ENCODE results near the gene RGSL1.

The RGSL1 gene

DNA sequence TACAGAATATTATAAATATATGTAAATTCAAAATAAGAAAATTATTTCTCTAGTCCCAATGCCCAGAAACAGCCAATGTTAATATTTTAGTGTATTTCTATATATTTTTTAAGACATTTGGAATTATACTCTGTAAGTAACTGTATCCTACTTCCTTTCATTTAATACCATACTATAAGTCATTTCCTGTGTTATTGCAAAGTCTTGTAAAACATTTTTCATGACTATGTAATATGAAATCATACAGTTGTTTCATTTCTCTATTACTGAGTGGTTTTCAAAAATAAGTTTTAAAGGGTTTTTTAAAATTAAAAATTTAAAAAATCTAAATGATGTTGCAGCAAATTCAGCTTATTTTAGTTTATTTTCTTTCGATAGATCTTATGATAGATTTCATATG lies 137.1 kb downstream of the RGSL1 start:
- FAIRE-seq (no peak), DNase-seq (ENCODE audit: insufficient read length, low spot score) (no peak)

DNA sequence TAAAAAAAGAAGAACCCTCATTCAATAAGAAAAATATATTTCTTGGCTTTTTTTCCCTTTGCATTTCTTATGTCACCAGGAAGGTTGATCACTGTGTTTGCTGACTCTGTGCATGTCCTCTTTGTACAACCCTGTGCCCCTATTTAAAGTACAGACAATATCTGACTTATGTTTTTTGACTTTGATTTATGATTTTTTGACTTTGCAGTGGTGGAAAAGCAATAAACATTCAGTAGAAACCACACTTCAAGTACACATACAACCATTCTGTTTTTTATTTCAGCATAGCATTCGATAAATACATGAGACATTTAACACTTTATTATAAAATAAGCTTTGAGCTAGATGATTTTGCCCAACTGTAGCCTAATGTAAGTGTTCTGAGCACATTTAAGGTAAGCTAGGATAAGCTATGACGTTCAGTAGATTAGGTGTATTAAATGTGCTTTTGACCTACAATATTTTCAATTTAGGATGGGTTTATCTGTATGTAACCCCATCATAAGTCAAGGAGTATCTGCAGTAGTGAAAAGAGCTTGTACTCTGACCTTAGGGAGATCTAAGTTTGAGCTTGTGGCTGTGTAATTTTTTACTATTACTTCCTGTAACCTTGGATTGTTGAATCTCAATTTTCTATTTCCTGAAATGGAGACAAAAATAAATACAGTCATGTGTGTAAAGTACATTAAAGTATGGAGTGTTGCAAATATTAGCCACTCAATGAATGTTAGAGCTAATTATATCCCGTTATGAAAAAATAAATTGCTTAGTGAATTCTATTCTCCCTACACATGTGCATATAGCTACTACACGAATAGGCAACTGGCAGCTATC lies 137.9 kb downstream of the RGSL1 start:
- peak; percentile 37 for FAIRE-seq
- DNase-seq (ENCODE audit: insufficient read length, low spot score) = no peak

DNA sequence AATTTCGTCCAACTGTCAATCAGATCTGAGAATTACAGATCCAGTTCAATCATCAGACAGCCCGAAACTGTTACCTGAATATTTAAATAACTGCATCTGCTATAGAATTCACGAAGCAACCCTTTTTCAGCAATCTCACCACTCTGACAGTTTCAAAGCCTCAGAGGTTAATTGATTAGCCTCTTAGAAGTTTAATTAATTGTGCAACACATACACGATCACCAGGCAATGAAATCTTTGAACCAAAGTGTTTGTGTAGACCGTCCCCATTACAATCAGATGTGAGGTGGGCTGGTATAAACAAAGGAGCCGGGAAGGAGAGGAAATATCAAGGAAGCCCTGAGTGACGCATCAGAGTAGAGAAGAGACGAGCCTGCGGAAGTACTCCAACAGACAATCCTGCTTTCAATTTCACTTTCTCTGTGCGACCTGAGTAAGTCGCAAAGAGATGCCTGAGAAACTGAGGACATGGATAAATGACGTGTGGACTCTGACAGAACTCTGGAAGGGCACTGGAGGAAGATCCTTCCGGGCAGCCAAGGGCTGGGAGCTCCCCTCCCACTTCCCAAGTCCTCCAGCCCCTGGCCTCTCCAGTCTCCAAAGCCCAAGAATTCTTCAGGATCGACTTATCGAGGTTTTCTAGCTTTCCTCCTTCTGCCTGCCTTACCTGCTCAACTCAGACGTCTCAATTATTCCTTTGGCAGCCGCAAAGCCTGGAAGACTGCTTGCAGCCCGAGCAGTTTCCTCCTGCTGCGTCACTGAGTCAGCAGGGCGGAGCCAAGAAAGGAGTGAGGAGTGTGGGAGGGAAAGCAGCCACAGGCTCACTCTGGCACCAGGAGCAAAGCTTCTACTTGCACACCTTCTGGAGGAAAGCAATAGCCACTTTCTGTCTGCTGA lies 138.8 kb downstream of the RGSL1 start, which contains the start of gene RNASEL:
TSS of gene RNASEL (minus strand) at position 757 of the 897 bp plus-strand sequence. CDS start 2,450 bp downstream, outside the sequence.
- DNase-seq (ENCODE audit: insufficient read length, low spot score) (peak; percentile 48), FAIRE-seq (peak; percentile 95)

DNA sequence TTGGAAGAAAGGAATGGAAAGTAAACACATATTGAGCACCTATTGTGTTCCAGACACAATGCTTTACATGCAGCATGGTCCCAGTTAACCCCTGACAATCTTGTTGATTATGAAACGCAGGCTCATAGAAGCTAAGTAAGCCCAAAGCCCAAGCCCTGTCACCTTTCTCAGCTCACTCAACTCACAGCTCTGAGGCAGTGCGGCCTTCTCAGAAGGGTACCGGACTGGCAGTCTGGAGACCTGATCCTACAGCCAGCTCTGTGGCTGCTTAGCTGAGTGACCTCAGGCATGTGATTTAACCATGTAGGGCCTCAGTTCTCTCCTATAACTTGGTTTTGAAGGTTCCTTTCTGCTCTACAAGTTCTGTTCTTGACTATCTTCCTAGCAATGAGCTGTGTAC lies 139.6 kb downstream of the RGSL1 start:
- no peak for FAIRE-seq
- no peak for DNase-seq (ENCODE audit: insufficient read length, low spot score)

DNA sequence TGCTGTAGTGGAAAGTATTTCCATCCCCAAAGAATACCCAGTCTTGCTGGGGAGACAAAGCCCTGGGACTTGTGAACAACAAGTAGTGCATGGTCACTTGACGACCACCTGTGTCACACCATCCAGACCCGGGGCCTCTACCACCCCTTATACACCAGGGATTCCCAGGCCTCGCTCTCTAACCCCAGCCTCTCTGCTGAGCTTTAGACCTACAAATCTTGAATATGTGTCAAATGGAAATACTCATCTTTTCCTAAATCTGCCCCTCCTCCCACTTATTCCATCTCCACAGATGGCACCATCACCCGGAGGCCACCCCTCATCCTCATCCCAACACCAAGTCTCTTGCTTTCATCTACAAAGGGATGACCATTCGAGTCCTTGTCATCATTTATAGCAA lies 140.0 kb downstream of the RGSL1 start:
- FAIRE-seq (no peak), DNase-seq (ENCODE audit: insufficient read length, low spot score) (no peak)

DNA sequence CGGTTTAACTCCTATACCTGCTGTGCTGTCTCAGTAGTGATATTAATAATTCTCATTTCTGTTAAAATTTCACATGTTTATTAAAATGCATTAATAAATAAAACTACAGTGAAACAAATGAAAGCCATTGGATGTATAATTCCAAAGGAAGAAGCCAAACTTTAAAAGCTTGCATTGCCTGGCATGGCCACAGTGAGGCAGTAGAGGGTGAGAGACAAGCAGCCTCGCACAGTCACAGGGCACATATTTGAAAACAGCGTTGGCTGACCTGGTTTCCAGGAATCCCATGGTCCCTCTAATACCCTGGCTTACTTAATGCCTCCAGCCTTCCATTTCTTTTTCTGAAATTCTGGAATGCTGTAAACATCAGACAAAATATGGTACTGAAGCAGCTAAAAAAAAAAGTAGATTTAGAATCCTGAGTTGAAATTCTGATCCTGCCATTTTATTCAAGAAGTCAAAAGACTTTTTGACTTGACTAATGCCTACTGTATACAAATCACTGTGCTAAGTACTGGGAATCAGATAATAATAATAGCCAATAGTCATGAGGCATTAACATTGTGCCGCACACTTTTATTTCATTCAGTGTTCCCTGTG lies 145.8 kb downstream of the RGSL1 start:
- FAIRE-seq (peak; percentile 95), DNase-seq (ENCODE audit: insufficient read length, low spot score) (no peak)

DNA sequence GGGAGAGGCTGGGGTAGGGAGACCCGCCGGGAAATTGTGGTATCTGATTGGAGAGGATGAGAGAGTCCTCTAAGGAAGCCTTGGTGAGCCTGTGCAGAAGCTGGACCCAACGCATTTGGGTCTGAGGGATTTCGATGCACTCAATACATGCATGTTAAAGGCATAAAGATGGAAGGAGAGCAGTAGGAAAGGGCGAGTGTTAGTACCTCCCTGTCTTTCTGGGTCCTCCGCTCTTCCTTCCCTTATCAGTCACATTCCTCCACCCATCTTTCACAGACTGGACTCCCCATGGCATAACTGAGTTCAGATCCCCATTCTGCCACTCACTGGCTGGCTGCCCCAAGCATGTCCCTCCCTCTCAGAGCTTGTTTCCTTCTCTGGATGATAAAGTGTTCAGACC lies 147.0 kb downstream of the RGSL1 start:
- DNase-seq (ENCODE audit: insufficient read length, low spot score) (no peak), FAIRE-seq (no peak)

DNA sequence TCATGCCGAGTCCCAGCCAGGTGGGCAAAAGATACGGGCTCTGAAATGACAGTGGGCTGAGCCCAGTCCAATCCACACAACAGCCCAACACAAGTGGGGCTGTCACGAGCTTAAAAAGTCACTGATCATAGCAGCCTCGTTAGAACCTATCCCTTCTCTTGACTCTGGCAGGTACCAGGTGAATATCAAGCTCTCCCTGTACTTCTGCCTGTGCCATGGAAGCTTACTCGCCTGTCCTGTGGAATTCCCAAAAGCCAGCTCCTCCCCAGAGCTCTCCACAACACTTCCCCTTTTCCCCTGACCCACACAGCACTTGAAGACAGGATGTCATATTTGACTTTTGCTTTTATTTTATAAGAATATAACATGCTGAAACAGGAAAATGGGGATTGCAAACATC lies 148.3 kb downstream of the RGSL1 start:
- DNase-seq (ENCODE audit: insufficient read length, low spot score) = no peak
- no peak for FAIRE-seq

DNA sequence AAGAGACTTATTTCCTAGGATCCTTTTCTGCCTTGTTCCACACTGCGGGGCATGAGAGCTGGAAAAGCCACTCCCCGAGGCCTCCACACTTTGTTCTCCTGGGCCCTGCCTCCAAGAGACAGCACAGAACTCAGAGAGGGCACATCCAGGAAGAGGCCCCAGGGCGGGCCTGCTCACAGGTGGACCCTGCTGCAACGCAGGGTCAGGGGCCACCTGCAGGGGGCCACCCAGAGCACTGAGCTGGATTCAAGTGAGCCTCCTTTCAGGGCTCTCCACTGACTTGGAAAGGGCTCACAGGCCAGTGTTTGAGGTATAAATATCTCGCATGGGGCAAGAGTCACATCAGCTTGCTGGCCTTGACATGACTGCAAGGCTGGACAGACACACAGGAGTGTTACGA lies 149.4 kb downstream of the RGSL1 start:
- no peak for DNase-seq (ENCODE audit: insufficient read length, low spot score)
- no peak for FAIRE-seq

DNA sequence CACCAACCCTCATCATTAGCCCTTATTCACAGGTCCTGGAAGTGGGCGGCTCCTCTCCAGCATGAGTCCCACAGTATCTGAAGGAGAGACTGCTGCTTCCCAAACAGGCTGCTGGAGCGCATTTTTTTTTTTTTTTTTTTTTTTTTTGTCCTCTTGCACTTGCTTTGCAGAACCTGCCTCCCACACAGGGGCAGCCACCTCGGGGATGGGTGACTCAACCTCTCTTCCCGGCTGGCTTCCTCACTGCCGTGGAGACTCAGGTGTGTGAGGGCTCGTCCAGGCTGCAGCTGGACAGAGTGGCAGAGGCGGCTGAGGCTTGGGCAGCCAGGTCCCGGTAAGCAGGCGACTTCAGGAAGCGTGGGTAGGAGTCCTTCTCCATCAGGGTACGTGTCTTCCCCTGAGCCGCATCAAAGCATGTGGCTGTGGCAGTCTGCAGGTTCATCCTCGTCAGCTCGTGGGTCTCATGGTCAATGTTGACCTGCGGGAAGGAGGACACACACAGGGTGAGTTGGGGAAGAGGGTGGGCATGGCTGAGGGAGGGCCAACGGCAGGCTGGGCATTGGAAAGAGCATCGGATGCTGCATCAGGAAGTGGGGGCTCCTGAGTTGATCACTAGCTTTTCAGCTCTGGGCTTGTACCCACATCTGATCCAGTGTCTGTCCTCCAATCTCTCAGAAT lies 150.2 kb downstream of the RGSL1 start:
- DNase-seq (ENCODE audit: insufficient read length, low spot score) = no peak
- no peak for FAIRE-seq

DNA sequence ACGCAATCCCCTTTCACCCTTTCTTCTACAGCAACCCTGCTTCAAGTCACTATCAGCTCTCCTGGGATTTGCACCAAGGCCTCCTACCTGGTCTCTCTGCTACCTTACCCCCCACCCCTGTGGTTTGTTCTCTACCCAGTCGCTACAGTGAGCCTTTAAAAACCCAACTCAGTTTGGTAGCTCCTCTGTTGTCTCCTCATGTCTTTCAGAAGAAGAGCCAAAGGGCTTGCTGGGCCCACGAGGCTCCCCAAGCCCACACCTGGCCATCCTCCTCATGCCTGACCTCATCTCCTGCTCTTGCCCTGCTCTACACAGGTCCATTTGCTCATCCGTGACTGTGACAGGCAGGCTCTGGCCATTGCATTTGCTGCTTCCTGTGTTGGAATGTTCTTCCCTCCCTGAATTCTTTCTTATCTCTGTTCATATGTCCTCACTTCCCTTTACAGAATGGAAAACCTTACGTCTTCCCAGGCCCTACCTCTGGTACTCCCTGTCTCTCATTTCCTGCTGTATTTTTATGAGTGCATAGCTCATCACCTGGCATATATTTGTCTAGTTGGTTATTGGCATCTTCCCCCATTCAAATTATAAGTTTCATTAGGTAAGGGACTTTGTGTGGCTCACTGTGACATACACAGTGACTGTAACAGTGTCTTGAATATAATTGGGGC lies 150.9 kb downstream of the RGSL1 start:
- FAIRE-seq = no peak
- no peak for DNase-seq (ENCODE audit: insufficient read length, low spot score)

DNA sequence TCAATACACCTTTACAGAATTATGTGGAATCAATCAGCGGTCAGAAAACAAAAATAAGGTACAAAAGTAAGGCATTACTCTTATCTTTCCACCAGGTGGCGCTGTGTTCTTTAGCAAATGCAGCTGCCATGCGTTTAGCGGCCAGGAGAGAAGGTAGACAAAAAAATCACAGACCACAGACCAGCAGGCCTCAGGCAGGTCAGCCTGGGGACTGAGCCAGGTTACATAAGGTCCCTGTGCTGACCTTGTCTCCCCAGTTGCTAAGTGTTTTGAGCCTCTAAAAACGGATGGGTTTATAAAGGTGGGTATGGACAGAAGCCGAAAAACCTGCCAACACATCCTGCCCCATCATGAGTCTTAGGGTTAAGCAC lies 151.5 kb downstream of the RGSL1 start:
- DNase-seq (ENCODE audit: insufficient read length, low spot score) = no peak

DNA sequence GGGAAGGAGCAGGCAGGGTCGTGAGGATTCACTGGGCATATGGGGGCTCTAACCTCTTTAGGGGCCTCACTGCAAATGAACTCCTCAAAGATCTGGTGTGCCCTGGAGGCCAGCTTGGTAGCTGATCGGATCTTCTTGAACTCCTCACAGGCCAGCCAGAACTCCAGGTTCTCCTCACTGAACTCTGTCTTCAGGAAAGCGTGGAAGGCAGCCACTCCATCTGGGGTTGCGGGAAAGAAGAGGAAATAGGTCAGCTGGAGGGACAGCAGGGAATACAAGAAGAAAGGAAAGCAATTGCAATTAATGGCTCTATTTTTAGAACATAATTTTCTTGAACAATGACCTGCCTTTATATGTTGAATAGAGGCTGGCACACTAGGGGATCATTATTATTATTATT lies 152.0 kb downstream of the RGSL1 start:
- DNase-seq (ENCODE audit: insufficient read length, low spot score) (no peak), FAIRE-seq (no peak)

More for the DNA sequence above, 151.5 kb downstream of the RGSL1 start:
- FAIRE-seq = peak; percentile 81

DNA sequence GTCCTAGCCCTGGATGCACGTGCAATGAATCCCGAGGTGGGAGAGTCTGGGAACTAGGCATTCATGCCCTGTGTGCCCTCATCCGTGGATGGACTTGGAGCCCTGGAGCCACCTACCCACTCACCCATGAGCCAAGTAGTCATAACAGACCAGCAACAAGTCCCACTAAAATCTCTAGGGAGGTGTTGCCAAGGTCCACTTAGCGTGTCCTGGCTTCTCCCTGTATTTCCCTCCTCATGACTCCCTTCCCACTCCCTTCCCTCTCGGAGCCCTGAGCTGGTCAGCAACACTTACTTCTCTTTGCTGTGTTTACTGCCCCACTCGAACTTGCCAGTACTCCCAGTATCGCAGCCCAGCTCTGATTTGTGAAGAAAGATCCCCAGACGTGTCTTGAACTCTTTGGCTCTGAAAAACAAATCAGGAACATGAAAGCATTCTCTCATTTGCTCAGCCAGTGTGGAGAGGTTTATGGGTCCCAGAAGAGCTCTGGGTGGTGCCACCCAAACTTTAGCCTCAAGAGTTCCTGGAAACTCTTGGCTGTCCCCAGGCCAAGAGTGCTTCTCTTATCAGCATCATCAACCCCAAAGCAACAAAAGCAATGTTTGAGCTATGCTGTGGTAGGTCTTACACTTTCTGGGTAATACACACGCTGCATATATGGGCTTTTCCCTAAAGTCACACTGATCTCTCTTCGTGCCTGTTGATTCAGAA lies 153.1 kb downstream of the RGSL1 start:
- DNase-seq (ENCODE audit: insufficient read length, low spot score) (no peak), FAIRE-seq (no peak)

DNA sequence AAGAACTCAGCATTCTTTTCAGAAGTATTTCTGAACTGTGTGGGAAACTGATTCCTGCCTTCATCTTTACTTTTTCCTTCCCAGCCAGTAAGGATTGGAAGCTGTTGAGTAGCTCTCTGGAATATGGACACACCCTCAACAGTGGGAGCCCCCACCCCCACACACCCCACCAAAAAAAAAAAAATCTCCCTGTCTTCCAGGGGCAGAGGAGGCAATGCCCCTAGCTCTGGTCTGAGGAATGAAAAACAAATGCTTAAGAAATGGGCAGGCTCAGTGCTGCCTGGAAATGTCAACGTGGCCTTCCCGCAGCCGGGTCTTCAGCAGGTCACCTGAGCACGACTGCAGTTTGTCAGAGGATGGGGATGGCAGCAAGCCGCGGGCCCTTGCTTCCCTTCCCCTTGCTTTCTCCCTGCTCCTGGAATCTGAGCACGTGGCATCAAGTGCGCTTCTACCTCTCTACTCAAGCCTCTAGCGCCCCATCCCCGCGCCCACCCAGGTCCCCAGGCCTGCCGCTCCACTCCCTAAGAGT lies 153.8 kb downstream of the RGSL1 start:
- FAIRE-seq (no peak), DNase-seq (ENCODE audit: insufficient read length, low spot score) (no peak)

DNA sequence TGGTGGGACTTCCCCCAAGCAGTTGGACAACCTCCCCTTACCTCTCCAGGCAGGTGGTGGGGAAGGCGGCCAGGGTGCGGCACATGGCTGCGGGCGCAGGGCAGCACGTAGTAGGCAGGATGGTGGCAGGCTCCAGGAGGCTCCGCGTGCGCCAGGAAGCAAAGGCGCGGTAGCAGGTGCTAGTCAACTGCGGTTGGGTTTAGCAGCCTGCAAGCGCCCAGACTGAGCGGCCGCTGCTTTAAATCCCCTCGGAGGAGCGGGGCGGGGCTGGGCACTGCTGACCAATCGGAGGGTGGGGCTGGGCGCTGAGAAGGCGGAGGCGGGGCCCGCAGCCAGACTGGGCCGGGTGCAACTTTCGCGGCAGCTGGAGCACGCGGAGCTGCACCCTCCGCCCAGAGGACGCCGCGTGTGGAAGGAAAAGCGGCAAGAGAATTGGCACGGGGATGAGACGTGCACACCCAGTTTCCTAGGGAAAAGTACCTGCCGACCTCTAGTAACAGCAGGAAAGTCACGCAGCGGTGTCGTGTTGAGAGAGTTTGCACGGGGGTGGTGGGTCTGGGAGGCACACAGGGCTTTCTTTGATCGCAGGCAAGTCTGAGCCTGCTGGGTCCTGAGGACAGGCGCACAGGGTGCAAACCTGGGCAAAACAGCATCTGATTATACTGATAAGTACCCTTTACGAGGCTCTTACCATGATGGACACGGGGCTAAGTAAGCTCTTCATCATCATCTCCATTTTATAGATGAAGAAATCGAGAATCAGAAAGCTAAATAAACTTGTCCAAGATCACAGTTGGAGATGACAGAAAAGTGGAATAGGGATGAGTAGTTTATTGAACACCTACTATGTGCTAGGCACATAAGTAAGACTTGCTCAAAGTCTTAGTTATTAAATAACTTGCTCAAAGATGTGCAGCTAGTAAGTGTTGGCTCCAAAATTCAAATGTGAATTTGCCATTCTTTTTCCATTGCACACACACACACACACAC lies 154.5 kb downstream of the RGSL1 start, which contains the start of gene RGS16:
TSS of gene RGS16 (minus strand) at position 215 of the 990 bp plus-strand sequence. CDS start at position 85, 130 bp downstream.
- DNase-seq (ENCODE audit: insufficient read length, low spot score) (peak; percentile 83), FAIRE-seq (peak; percentile 61)

DNA sequence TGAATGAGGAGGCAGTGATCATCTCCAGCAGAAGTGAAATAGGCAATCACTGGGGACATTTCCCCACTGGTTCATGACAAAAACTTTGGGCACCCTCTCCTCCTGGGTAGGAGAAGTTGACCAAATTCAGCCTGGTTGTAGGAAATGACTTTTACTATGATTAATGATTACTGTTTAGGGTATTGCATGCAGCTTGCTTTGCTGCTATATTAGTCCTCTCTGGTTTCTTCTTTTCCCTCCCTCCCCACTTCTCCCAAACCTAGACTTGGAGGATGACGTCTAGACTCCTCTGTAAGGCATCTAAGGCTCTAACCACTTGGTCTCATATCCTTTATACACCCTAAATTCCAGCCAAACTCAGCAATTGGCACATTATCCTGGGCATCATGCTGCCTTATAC lies 157.6 kb downstream of the RGSL1 start:
- FAIRE-seq (no peak), DNase-seq (ENCODE audit: insufficient read length, low spot score) (no peak)

DNA sequence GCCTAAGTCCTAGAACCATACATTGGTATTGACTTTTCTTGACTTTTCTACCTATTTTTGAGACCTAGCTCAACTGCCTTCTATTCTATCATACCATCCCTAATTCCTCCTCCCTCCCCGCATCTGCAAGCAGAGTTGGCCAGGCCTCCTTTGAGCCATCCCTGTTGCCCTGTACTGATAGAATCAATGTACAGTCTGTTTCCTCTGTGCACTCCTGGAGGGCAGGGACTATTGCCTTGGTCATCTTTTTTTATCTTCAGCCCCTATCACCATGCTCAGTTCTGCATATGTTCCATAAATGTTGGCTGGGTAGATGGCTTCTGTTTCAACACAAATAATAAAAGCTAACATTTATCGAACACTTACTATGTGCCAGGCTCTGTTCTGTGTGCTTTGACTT lies 158.3 kb downstream of the RGSL1 start:
- DNase-seq (ENCODE audit: insufficient read length, low spot score) (no peak), FAIRE-seq (no peak)
